ENCODE data around the gene ZBTB8OS. TPM values are rescaled to one million over a fixed set of nuclear protein-coding genes. Genes with fewer than 3 reads are reported as not detected.

ZBTB8OS gene

GRCh38 chr1:32580348-32581017 is 69.9 kb downstream of the ZBTB8OS start:
- H3K4ac ChIP-seq (ENCODE audit: low read length) = no peak overlapping the region
- no peak overlapping the region for H2BK15ac ChIP-seq (ENCODE audit: low read length)
- no peak overlapping the region for H3K9ac ChIP-seq (ENCODE audit: low read depth, low read length, poor library complexity)
- no peak overlapping the region for H2BK5ac ChIP-seq (ENCODE audit: low read length)
- no peak overlapping the region for H4K8ac ChIP-seq (ENCODE audit: low read depth, low read length)
- H3K79me1 ChIP-seq (ENCODE audit: low read depth, low read length) = no peaks in the 10 kb centered on the region
- no peaks in the 10 kb centered on the region for H3K9me3 ChIP-seq (replicated peaks in 1 of 2; ENCODE audit: control insufficient read depth in 2 of 2, insufficient read depth in 1 of 2, low read depth in 1 of 2, low read length in 2 of 2)
- no peak overlapping the region for H4K91ac ChIP-seq (ENCODE audit: low read depth, low read length, poor library complexity)
- no peak overlapping the region for H2AK5ac ChIP-seq (ENCODE audit: low read depth, low read length)
- H3K36me3 ChIP-seq (replicated peaks in 1 of 2; ENCODE audit: control insufficient read depth in 2 of 2, insufficient read depth in 2 of 2, low read length in 2 of 2) = peaks cover 1 to 4% of the 10 kb centered on the region in 2 donors
- no peak overlapping the region for H3K27ac ChIP-seq (replicated peaks; ENCODE audit: low read length)
- H2BK12ac ChIP-seq (ENCODE audit: low read length) = no peak overlapping the region
- H2AFZ ChIP-seq (ENCODE audit: low read length) = no peak overlapping the region
- DNase-seq (ENCODE audit: low spot score) = no peak
- H3K4me2 ChIP-seq (ENCODE audit: insufficient read depth, low read length, poor library complexity, severe bottlenecking) = no peak overlapping the region
- no CpG with 5 or more reads among the region's 10 CpGs for WGBS, 2 donors (ENCODE audit: extremely low coverage in 2 of 2, insufficient read length in 2 of 2, insufficient replicate concordance in 1 of 2)
- H3K23ac ChIP-seq (ENCODE audit: low read depth, low read length, poor library complexity) = no peak overlapping the region
- no peaks in the 10 kb centered on the region for H3K4me1 ChIP-seq (ENCODE audit: control insufficient read depth in 2 of 2, insufficient read depth in 1 of 2, low read depth in 1 of 2, low read length in 2 of 2)
- H3K4me3 ChIP-seq (ENCODE audit: low read length in 2 of 2) = no peak overlapping the region
- no peak overlapping the region for H2BK120ac ChIP-seq (ENCODE audit: low read depth, low read length)
- no peaks in the 10 kb centered on the region for H3K27me3 ChIP-seq (ENCODE audit: control insufficient read depth in 3 of 3, insufficient read depth in 3 of 3, low read depth in 1 of 3, low read length in 3 of 3)
- no peak overlapping the region for H3K14ac ChIP-seq (ENCODE audit: low read length)
- H3K18ac ChIP-seq (ENCODE audit: low read length) = no peak overlapping the region

Small RNA genes lying within 50 kb of the gene (small RNA-seq; reads per million reads assigned to genes)
- gene RF00019 (ENCODE audit: insufficient read depth) = not detected
